Endothelial cell of umbilical vein (primary cell): ENCODE results near the gene CREB3L2. TPM values are rescaled to one million over a fixed set of nuclear protein-coding genes. Genes with fewer than 3 reads are reported as not detected.

Source experiments
- BruUV-seq: library from RNA; stranded (reverse); fragments of 400-500 nt; replicated peaks from 2 replicates; lab custom pipeline; 2021; lab: Mats Ljungman, UMichigan
- CTCF ChIA-PET: fragments of 300-600, 350-600 bp; sonication (Branson Sonifier 250); formaldehyde crosslinking; loops from one replicate; lab custom pipeline; 2021; ENCODE audit warnings: antibody characterized with exemption, inconsistent platforms; lab: Charles Lee
- POLR2A ChIA-PET: fragments of 300-600, 350-600 bp; sonication (Branson Sonifier 250); formaldehyde crosslinking; loops from one replicate; lab custom pipeline; 2021; ENCODE audit warnings: antibody characterized with exemption, inconsistent platforms; lab: Charles Lee
- DNase-seq: peaks from one replicate; pipeline ENCODE4 v3.0.0-alpha.2; 2011; ENCODE audit warnings: low read depth, low spot score
- FAIRE-seq: peaks from 2 replicates; lab custom pipeline; 2011; peaks lifted over from hg19 to GRCh38; lab: Jason Lieb, UNC
- H2AFZ ChIP-seq: 2 replicates; pipeline ENCODE4 v1.6.0; 2012; ENCODE audit warnings: low read depth, low read length, control low read depth, inconsistent platforms
- H3K27ac ChIP-seq: 2 replicates; pipeline ENCODE4 v1.5.1; 2011; ENCODE audit warnings: low read depth, mild to moderate bottlenecking, control low read depth, low read length, moderate library complexity; ENCODE audit not compliant: insufficient read depth
- H3K27me3 ChIP-seq, 2 experiments: 2 replicates each; pipeline versions ENCODE4 v1.6.0 to v1.6.1; 2011; ENCODE audit warnings: low read length in 2 of 2, mixed read lengths in 1 of 2; ENCODE audit not compliant: control insufficient read depth in 2 of 2, insufficient read depth in 2 of 2
- H3K36me3 ChIP-seq, 2 experiments: 2 replicates in 1 of 2; 3 replicates in 1 of 2; pipeline ENCODE4 v1.5.1; 2011; ENCODE audit warnings: low read length in 2 of 2, mild to moderate bottlenecking in 1 of 2, moderate library complexity in 1 of 2; ENCODE audit not compliant: control insufficient read depth in 2 of 2, insufficient read depth in 2 of 2; ENCODE audit errors: extremely low read depth in 1 of 2
- H3K4me1 ChIP-seq: 3 replicates; pipeline ENCODE4 v1.5.1; 2011; ENCODE audit warnings: mild to moderate bottlenecking, low read length; ENCODE audit not compliant: control insufficient read depth, insufficient read depth; ENCODE audit errors: extremely low read depth
- H3K4me2 ChIP-seq: 2 replicates; pipeline ENCODE4 v1.6.1; 2011; ENCODE audit warnings: low read length, control low read depth, mixed read lengths; ENCODE audit not compliant: insufficient read depth
- H3K4me3 ChIP-seq, 3 experiments: fragments of 200-600 bp in 1 of 3; sonication (generic), shearing (Covaris generic) in 1 of 3; replicated peaks in 1 of 3; 2 replicates each; pipeline ENCODE4 v1.5.1; 2011 to 2016; ENCODE audit warnings: control low read depth in 3 of 3, low read length in 3 of 3, mild to moderate bottlenecking in 2 of 3, inconsistent platforms in 1 of 3, low read depth in 1 of 3, moderate library complexity in 1 of 3; ENCODE audit not compliant: insufficient read depth in 1 of 3
- H3K79me2 ChIP-seq: 2 replicates; pipeline ENCODE4 v1.6.0; 2012; ENCODE audit warnings: low read length, inconsistent platforms; ENCODE audit not compliant: control insufficient read depth, insufficient read depth
- H3K9ac ChIP-seq: replicated peaks from 2 replicates; pipeline ENCODE3; 2011; ENCODE audit warnings: low read length, control low read depth; ENCODE audit not compliant: insufficient read depth; ENCODE audit errors: extremely low read depth
- H3K9me1 ChIP-seq: replicated peaks from 3 replicates; pipeline ENCODE4 v1.6.0; 2011; ENCODE audit warnings: mild to moderate bottlenecking, low read length; ENCODE audit not compliant: control insufficient read depth, insufficient read depth; ENCODE audit errors: extremely low read depth
- H3K9me3 ChIP-seq: replicated peaks from 2 replicates; pipeline ENCODE4 v1.5.1; 2012; ENCODE audit warnings: low read length, inconsistent platforms; ENCODE audit not compliant: control insufficient read depth, insufficient read depth
- H4K20me1 ChIP-seq: replicated peaks from 2 replicates; pipeline ENCODE3; 2011; ENCODE audit warnings: mild to moderate bottlenecking, low read length; ENCODE audit not compliant: control insufficient read depth, insufficient read depth; ENCODE audit errors: extremely low read depth
- GATA2 ChIP-seq: IDR thresholded peaks from 2 replicates; pipeline ENCODE4 v1.7.0; 2011; ENCODE audit warnings: low read depth, mild to moderate bottlenecking, moderate library complexity, mixed read lengths, low read length; ENCODE audit not compliant: insufficient read length, insufficient read depth
- MYC ChIP-seq: IDR thresholded peaks from one replicate; pipeline ENCODE4 v1.6.1; 2011; ENCODE audit warnings: mild to moderate bottlenecking, low read depth, low read length
- POLR2AphosphoS5 ChIP-seq: IDR thresholded peaks from 2 replicates; pipeline ENCODE4 v1.6.1; 2012; ENCODE audit warnings: low read depth, mild to moderate bottlenecking, control low read depth, low read length, moderate library complexity; ENCODE audit not compliant: insufficient read depth
- dilution Hi-C: fragments of 300-500 bp; cut with MboI; formaldehyde crosslinking; loops from one replicate; pipeline ENCODE4 v1.15.0; 2019; ENCODE audit warnings: low sequenced_read_pairs; ENCODE audit not compliant: extremely low pct_ligation_motif_present
- intact Hi-C: fragments of 100-400 bp; cut with micrococcal nuclease; formaldehyde crosslinking; loops from one replicate; pipeline ENCODE4 v1.10.0; 2022
- polyA plus RNA-seq, 4 experiments: library from polyadenylated mRNA; depleted of rRNA in 3 of 4; stranded (reverse) in 3 of 4; unstranded in 1 of 4; fragments of >200 nt; gene quantifications; 2 replicates each; pipeline versions ENCODE4 v1.2.1 to v1.2.3, GENCODE V29; 2011 to 2012; ENCODE audit warnings: missing spikeins in 1 of 4
- total RNA-seq: library from RNA; stranded (reverse); gene quantifications from 2 replicates; pipeline ENCODE4 v1.2.3, GENCODE V29; 2021
- TF ChIP-seq, protein P1 (sequence below), 2 donors: IDR thresholded peaks; 1 replicate in 1 of 2; 2 replicates in 1 of 2; pipeline ENCODE4 v1.5.1; 2011; ENCODE audit warnings: low read length in 2 of 2, mild to moderate bottlenecking in 2 of 2, moderate library complexity in 2 of 2, control low read depth in 1 of 2, inconsistent platforms in 1 of 2, low read depth in 1 of 2; ENCODE audit not compliant: insufficient read depth in 1 of 2; ENCODE audit errors: extremely low read depth in 1 of 2

The CREB3L2 gene
- total and polyA plus RNA-seq, 2 donors (not counting 3 experiments of a cell fraction or from before 2014, with no cell fraction given): 32.1 to 93.4 TPM

DNA sequence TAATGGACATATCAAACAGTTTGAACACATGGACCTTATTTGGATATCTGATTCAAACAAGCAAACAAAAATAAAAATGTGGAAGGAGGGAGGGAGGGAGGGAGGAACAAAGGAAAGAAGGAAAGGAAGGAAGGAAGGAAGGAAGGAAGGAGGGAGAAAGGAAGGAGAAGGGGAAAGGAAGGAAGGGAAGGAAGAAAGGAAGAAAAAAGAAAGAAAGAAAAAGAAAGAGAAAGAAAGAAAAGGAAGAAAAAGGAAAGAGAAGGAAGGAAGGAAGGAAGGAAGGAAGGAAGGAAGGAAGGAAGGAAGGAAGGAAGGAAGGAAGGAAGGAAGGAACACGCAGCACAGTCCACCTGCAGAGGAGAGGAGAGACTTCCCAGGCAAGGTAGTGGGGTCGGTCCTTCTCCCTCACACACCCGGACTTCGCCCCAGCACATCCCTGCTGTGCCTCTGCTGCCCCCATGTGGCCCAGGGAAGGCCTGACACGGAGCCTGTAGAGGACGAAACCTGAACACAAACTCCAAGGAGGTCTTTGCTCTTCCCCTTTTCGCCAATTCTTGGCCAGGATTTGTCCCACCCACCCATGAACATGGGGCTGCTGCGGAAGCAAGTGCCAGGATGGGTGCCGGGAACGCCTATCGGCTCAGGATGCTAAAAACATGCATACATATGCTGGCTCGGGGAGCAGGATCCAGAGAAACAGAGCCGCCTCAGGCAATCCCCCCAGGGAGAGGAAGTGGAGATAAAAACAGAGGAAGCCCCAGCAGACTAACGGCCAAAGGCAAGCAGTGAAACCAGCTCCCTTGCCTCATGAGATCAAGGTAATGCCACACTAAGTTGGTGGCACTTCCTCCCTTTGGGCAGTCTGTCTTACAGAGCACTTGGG is 102.8 kb downstream of the CREB3L2 start:
- FAIRE-seq (peak; percentile 79), DNase-seq (peak; percentile 73)
- Histone ChIP-seq H3K9me1 (no peaks in the 10 kb centered on the region), H3K27ac (no peak overlapping the region), H3K36me3 (peaks cover 10 to 26% of the 10 kb centered on the region in 2 experiments), H2AFZ (no peak overlapping the region), H3K4me1 (peaks cover 2% of the 10 kb centered on the region), H3K9me3 (no peaks in the 10 kb centered on the region), H3K27me3 (no peaks in the 10 kb centered on the region), H4K20me1 (no peaks in the 10 kb centered on the region), H3K4me3 (no peak overlapping the region), H3K9ac (no peak overlapping the region), H3K79me2 (no peaks in the 10 kb centered on the region), H3K4me2 (no peak overlapping the region)
- dilution Hi-C loops: no loop called here
- BruUV-seq: no TSS peak
- TF ChIP-seq GATA2 (no peak), POLR2AphosphoS5 (no peak), MYC (no peak)
- TF ChIP-seq, protein P1, sequence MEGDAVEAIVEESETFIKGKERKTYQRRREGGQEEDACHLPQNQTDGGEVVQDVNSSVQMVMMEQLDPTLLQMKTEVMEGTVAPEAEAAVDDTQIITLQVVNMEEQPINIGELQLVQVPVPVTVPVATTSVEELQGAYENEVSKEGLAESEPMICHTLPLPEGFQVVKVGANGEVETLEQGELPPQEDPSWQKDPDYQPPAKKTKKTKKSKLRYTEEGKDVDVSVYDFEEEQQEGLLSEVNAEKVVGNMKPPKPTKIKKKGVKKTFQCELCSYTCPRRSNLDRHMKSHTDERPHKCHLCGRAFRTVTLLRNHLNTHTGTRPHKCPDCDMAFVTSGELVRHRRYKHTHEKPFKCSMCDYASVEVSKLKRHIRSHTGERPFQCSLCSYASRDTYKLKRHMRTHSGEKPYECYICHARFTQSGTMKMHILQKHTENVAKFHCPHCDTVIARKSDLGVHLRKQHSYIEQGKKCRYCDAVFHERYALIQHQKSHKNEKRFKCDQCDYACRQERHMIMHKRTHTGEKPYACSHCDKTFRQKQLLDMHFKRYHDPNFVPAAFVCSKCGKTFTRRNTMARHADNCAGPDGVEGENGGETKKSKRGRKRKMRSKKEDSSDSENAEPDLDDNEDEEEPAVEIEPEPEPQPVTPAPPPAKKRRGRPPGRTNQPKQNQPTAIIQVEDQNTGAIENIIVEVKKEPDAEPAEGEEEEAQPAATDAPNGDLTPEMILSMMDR (IDR thresholded peaks at IDR 0.05; ENCODE audit: extremely low read depth in 1 of 2, insufficient read depth in 1 of 2, low read depth in 1 of 2, low read length in 2 of 2): peak; percentile 91 to 98
- ChIA-PET POLR2A (no interaction called here), CTCF (interaction anchor here (1.2 to 8.4 kb wide), 3 partner anchors 104 to 293 kb away, joined by 4 to 360 read pairs (median 52); partner anchors contain the start of gene CREB3L2)
- intact Hi-C loops: loop anchor here (1.0 kb wide), 4 partner anchors 108 to 293 kb away; no protein-coding TSS in a partner anchor
